Caco-2 (cell line): ENCODE measurements around the gene FAM221B. TPM values are rescaled to one million over a fixed set of nuclear protein-coding genes. Genes with fewer than 3 reads are reported as not detected.

Source experiments
- BruUV-seq: library from RNA; stranded (reverse); fragments of 400-500 nt; replicated peaks from 2 replicates; lab custom pipeline; 2021; lab: Mats Ljungman, UMichigan
- CTCF ChIA-PET: fragments of 300-600 bp; sonication (Branson Sonifier 250); formaldehyde crosslinking; loops from one replicate; lab custom pipeline; 2022; ENCODE audit warnings: antibody characterized with exemption; lab: Charles Lee
- POLR2A ChIA-PET: fragments of 300-600 bp; sonication (Branson Sonifier 250); formaldehyde crosslinking; loops from one replicate; lab custom pipeline; 2022; ENCODE audit warnings: antibody characterized with exemption; lab: Charles Lee
- DNase-seq, 2 experiments: peaks; one replicate each; pipeline versions ENCODE4 v3.0.0 to v3.0.0-alpha.2; 2020 to 2022
- H3K27me3 ChIP-seq: replicated peaks from 2 replicates; pipeline ENCODE4 v1.6.0; 2011; ENCODE audit warnings: low read length; ENCODE audit not compliant: control insufficient read depth, insufficient read depth
- H3K36me3 ChIP-seq: 2 replicates; pipeline ENCODE4 v1.5.1; 2011; ENCODE audit warnings: low read length; ENCODE audit not compliant: control insufficient read depth, insufficient read depth
- H3K4me1 ChIP-seq: fragments of 250-450 bp; sonication (Bioruptor Pico); 2 replicates; pipeline ENCODE4 v1.5.1; 2020; ENCODE audit warnings: mild to moderate bottlenecking
- H3K4me3 ChIP-seq: 2 replicates; pipeline ENCODE4 v1.5.1; 2011; ENCODE audit warnings: low read depth, mild to moderate bottlenecking, control low read depth, low read length
- H3K9me3 ChIP-seq: fragments of 250-450 bp; sonication (Bioruptor Pico); 2 replicates; pipeline ENCODE4 v1.5.1; 2020; ENCODE audit warnings: mild to moderate bottlenecking, moderate library complexity
- H3K27ac Mint-ChIP-seq: one replicate; pipeline ENCODE4 v1.8.0; 2022; ENCODE audit warnings: mixed read lengths; ENCODE audit not compliant: unreplicated experiment
- H3K27me3 Mint-ChIP-seq: one replicate; pipeline ENCODE4 v1.8.0; 2022; ENCODE audit warnings: mixed read lengths; ENCODE audit not compliant: insufficient read depth, unreplicated experiment
- H3K36me3 Mint-ChIP-seq: one replicate; pipeline ENCODE4 v1.8.0; 2022; ENCODE audit warnings: mild to moderate bottlenecking, mixed read lengths; ENCODE audit not compliant: insufficient read depth, unreplicated experiment
- H3K4me1 Mint-ChIP-seq: one replicate; pipeline ENCODE4 v1.8.0; 2022; ENCODE audit warnings: low read depth, mixed read lengths; ENCODE audit not compliant: unreplicated experiment
- H3K4me3 Mint-ChIP-seq: one replicate; pipeline ENCODE4 v1.8.0; 2022; ENCODE audit warnings: mild to moderate bottlenecking, moderate library complexity, mixed read lengths; ENCODE audit not compliant: unreplicated experiment
- H3K9me3 Mint-ChIP-seq: one replicate; pipeline ENCODE4 v1.8.0; 2022; ENCODE audit warnings: mixed read lengths; ENCODE audit not compliant: unreplicated experiment
- intact Hi-C: fragments of 100-400 bp; cut with micrococcal nuclease; formaldehyde crosslinking; loops from one replicate; pipeline ENCODE4 v1.10.0; 2022; ENCODE audit not compliant: unreplicated experiment
- total RNA-seq: library from RNA; stranded (reverse); gene quantifications from 2 replicates; pipeline ENCODE4 v1.2.3, GENCODE V29; 2022
- TF ChIP-seq, protein P1 (sequence below), 2 experiments: fragments of 200-600 bp in 1 of 2; IDR thresholded peaks; 1 replicate in 1 of 2; 2 replicates in 1 of 2; pipeline versions ENCODE4 v1.5.1 to v1.8.0; 2011 to 2022; ENCODE audit warnings: antibody characterized with exemption in 1 of 2, control low read depth in 1 of 2, inconsistent platforms in 1 of 2, low read depth in 1 of 2, low read length in 1 of 2, mild to moderate bottlenecking in 1 of 2, moderate library complexity in 1 of 2; ENCODE audit not compliant: insufficient read depth in 1 of 2, severe bottlenecking in 1 of 2, unreplicated experiment in 1 of 2

The FAM221B gene
- total RNA-seq, 1 experiment from 2014 or later: not detected

DNA sequence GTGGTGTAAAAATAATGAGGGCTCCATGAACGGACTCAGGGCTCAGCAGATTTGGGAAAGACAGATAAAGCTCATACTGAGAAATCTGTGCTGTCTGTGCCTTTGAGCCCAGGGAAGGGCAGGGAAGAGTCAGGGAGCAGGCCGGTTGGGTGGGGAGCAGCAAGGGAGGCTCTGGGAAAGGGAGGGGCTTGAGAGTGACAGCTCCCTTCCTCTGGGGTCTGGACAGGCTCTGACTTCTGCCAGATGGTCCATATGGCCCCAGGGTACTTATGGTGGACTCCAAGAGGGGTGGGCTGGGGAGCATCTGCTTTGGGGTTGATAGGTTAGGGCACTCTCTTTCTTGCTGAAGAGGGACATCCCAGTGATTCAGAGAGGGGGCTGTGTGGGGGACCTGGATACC is 35.1 kb downstream of the FAM221B start:
- Histone ChIP-seq H3K27me3 (no peaks in the 10 kb centered on the region), H3K36me3 (0 out of 2 replicates have a peak, but pooled peaks cover 1% of the 10 kb centered on the region), H3K4me3 (no peak overlapping the region), H3K4me1 (peaks cover 15% of the 10 kb centered on the region), H3K9me3 (no peaks in the 10 kb centered on the region)
- Mint-ChIP-seq H3K4me3 (no peak overlapping the region), H3K27me3 (no peaks in the 10 kb centered on the region), H3K4me1 (peaks cover 4% of the 10 kb centered on the region), H3K9me3 (no peaks in the 10 kb centered on the region), H3K27ac (no peak overlapping the region), H3K36me3 (no peaks in the 10 kb centered on the region)
- no peak for DNase-seq
- intact Hi-C loops: no loop called here
- TF ChIP-seq, protein P1, sequence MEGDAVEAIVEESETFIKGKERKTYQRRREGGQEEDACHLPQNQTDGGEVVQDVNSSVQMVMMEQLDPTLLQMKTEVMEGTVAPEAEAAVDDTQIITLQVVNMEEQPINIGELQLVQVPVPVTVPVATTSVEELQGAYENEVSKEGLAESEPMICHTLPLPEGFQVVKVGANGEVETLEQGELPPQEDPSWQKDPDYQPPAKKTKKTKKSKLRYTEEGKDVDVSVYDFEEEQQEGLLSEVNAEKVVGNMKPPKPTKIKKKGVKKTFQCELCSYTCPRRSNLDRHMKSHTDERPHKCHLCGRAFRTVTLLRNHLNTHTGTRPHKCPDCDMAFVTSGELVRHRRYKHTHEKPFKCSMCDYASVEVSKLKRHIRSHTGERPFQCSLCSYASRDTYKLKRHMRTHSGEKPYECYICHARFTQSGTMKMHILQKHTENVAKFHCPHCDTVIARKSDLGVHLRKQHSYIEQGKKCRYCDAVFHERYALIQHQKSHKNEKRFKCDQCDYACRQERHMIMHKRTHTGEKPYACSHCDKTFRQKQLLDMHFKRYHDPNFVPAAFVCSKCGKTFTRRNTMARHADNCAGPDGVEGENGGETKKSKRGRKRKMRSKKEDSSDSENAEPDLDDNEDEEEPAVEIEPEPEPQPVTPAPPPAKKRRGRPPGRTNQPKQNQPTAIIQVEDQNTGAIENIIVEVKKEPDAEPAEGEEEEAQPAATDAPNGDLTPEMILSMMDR (IDR thresholded peaks at IDR 0.05; ENCODE audit: insufficient read depth in 1 of 2, low read depth in 1 of 2, low read length in 1 of 2, severe bottlenecking in 1 of 2, unreplicated experiment in 1 of 2): no peak
- BruUV-seq: no TSS peak
- ChIA-PET CTCF (no interaction called here), POLR2A (no interaction called here)

DNA sequence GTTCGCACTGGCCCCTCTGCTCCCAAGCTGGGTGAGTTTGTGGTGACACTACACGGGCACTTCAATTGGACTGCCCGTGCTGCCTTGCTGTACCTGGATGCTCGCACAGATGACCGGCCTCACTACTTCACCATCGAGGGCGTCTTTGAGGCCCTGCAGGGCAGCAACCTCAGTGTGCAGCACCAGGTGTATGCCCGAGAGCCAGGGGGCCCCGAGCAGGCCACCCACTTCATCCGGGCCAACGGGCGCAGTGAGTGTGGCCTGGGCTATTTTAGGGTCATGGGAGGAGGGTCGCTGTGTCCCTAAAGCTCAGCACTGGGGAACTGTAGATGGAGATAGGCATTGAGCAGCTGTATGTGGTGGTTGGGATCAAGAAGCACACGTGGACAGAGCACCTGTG is 35.7 kb downstream of the FAM221B start:
- intact Hi-C loops: no loop called here
- Mint-ChIP-seq H3K27me3 (no peaks in the 10 kb centered on the region), H3K4me1 (peaks cover 4% of the 10 kb centered on the region), H3K9me3 (no peaks in the 10 kb centered on the region), H3K27ac (no peak overlapping the region), H3K36me3 (no peaks in the 10 kb centered on the region), H3K4me3 (no peak overlapping the region)
- no peak for DNase-seq
- Histone ChIP-seq H3K27me3 (no peaks in the 10 kb centered on the region), H3K9me3 (no peaks in the 10 kb centered on the region), H3K4me1 (peaks cover 9% of the 10 kb centered on the region), H3K36me3 (0 out of 2 replicates have a peak, but pooled peaks cover 1% of the 10 kb centered on the region), H3K4me3 (no peak overlapping the region)
- BruUV-seq: no TSS peak
- ChIA-PET POLR2A (no interaction called here), CTCF (no interaction called here)
- TF ChIP-seq, protein P1 (IDR thresholded peaks at IDR 0.05; ENCODE audit: insufficient read depth in 1 of 2, low read depth in 1 of 2, low read length in 1 of 2, severe bottlenecking in 1 of 2, unreplicated experiment in 1 of 2): no peak

DNA sequence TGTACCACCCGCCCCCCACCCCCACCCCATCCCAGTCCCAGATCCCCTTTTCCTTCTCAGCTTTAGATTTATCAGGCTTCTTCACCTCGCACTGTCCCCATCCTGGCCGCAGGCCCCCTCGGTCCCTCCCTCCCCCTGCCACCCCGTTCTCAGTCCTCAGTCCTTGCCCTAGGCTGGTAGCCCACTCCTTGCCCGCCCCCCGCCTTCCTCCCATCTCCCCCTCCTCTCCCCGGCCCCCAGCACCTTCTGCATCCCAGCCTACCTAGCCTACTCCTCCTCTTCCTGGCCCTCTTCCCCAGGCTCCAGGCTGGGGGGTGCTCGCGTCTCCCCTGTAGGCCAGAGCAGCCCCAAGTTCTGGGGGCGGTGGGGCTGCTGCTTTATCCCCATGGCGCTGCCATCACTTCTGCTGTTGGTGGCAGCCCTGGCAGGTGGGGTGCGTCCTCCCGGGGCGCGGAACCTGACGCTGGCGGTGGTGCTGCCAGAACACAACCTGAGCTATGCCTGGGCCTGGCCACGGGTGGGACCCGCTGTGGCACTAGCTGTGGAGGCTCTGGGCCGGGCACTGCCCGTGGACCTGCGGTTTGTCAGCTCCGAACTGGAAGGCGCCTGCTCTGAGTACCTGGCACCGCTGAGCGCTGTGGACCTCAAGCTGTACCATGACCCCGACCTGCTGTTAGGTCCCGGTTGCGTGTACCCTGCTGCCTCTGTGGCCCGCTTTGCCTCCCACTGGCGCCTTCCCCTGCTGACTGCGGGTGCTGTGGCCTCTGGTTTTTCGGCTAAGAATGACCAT is 36.3 kb downstream of the FAM221B start:
- Mint-ChIP-seq H3K36me3 (no peaks in the 10 kb centered on the region), H3K27me3 (no peaks in the 10 kb centered on the region), H3K27ac (no peak overlapping the region), H3K4me1 (peaks cover 4% of the 10 kb centered on the region), H3K9me3 (no peaks in the 10 kb centered on the region), H3K4me3 (no peak overlapping the region)
- no peaks in the 10 kb centered on the region for H3K9me3 ChIP-seq
- TF ChIP-seq, protein P1 (IDR thresholded peaks at IDR 0.05; ENCODE audit: insufficient read depth in 1 of 2, low read depth in 1 of 2, low read length in 1 of 2, severe bottlenecking in 1 of 2, unreplicated experiment in 1 of 2): no peak
- H3K4me1 ChIP-seq: peaks cover 8% of the 10 kb centered on the region; the same call in 1 of the 2 replicates
- DNase-seq: no peak
- H3K36me3 ChIP-seq: 0 out of 2 replicates have a peak, but pooled peaks cover 1% of the 10 kb centered on the region
- ChIA-PET CTCF (no interaction called here), POLR2A (no interaction called here)
- H3K27me3 ChIP-seq: no peaks in the 10 kb centered on the region
- intact Hi-C loops: no loop called here
- H3K4me3 ChIP-seq: no peak overlapping the region
- BruUV-seq: no TSS peak
